H9 (cell line): Measurements from ENCODE around the gene DMD. TPM values are rescaled to one million over a fixed set of nuclear protein-coding genes. Genes with fewer than 3 reads are reported as not detected.

Source experiments
- DNase-seq: peaks from one replicate; pipeline ENCODE4 v3.0.0-alpha.2; 2017
- H2AFZ ChIP-seq: one replicate; pipeline ENCODE4 v1.6.1; 2013; ENCODE audit warnings: mild to moderate bottlenecking, low read length, control low read depth, moderate library complexity
- H2AK5ac ChIP-seq: 2 replicates; pipeline ENCODE4 v1.6.1; 2013; ENCODE audit warnings: low read length, control low read depth, mixed read lengths; ENCODE audit not compliant: insufficient read length
- H2BK120ac ChIP-seq: one replicate; pipeline ENCODE4 v1.6.1; 2013; ENCODE audit warnings: low read depth, mild to moderate bottlenecking, low read length, control low read depth, inconsistent platforms; ENCODE audit not compliant: poor library complexity, severe bottlenecking
- H2BK12ac ChIP-seq: 2 replicates; pipeline ENCODE4 v1.6.1; 2013; ENCODE audit warnings: low read length, control low read depth, mixed read lengths, low read depth; ENCODE audit not compliant: insufficient read length
- H2BK15ac ChIP-seq: 2 replicates; pipeline ENCODE4 v1.6.1; 2013; ENCODE audit warnings: low read depth, low read length, control low read depth
- H2BK20ac ChIP-seq: one replicate; pipeline ENCODE4 v1.6.1; 2013; ENCODE audit warnings: low read depth, mild to moderate bottlenecking, low read length, control low read depth, inconsistent platforms; ENCODE audit not compliant: poor library complexity, severe bottlenecking
- H2BK5ac ChIP-seq: 2 replicates; pipeline ENCODE4 v1.6.1; 2013; ENCODE audit warnings: low read length, control low read depth, mixed read lengths; ENCODE audit not compliant: insufficient read length
- H3K14ac ChIP-seq: 2 replicates; pipeline ENCODE4 v1.6.1; 2013; ENCODE audit warnings: low read length, control low read depth; ENCODE audit not compliant: insufficient read depth
- H3K18ac ChIP-seq: 2 replicates; pipeline ENCODE4 v1.6.1; 2013; ENCODE audit warnings: low read depth, mild to moderate bottlenecking, mixed read lengths, low read length, control low read depth; ENCODE audit not compliant: insufficient read length
- H3K23ac ChIP-seq: 2 replicates; pipeline ENCODE4 v1.6.1; 2013; ENCODE audit warnings: low read length, control low read depth, mixed read lengths, low read depth; ENCODE audit not compliant: insufficient read length
- H3K23me2 ChIP-seq: 2 replicates; pipeline ENCODE4 v1.6.1; 2013; ENCODE audit warnings: low read depth, mild to moderate bottlenecking, mixed read lengths, low read length, control low read depth; ENCODE audit not compliant: insufficient read length, poor library complexity, severe bottlenecking
- H3K27ac ChIP-seq: 2 replicates; pipeline ENCODE4 v1.5.1; 2013; ENCODE audit warnings: low read length, control low read depth, mixed read lengths, low read depth; ENCODE audit not compliant: insufficient read length
- H3K27me3 ChIP-seq: 2 replicates; pipeline ENCODE4 v1.6.1; 2013; ENCODE audit warnings: low read length, control low read depth, inconsistent platforms; ENCODE audit not compliant: insufficient read depth
- H3K4ac ChIP-seq: 2 replicates; pipeline ENCODE4 v1.6.1; 2013; ENCODE audit warnings: low read depth, mild to moderate bottlenecking, control low read depth, inconsistent platforms, low read length, moderate library complexity
- H3K4me1 ChIP-seq: 2 replicates; pipeline ENCODE4 v1.6.1; 2013; ENCODE audit warnings: low read length, control low read depth, inconsistent platforms; ENCODE audit not compliant: insufficient read depth
- H3K4me2 ChIP-seq: 2 replicates; pipeline ENCODE4 v1.6.1; 2013; ENCODE audit warnings: low read length, control low read depth, mixed read lengths; ENCODE audit not compliant: insufficient read length, insufficient read depth
- H3K56ac ChIP-seq: 2 replicates; pipeline ENCODE4 v1.6.1; 2013; ENCODE audit warnings: low read depth, mild to moderate bottlenecking, mixed read lengths, low read length, control low read depth; ENCODE audit not compliant: insufficient read length
- H3K79me1 ChIP-seq: 2 replicates; pipeline ENCODE4 v1.6.1; 2013; ENCODE audit warnings: low read depth, mild to moderate bottlenecking, moderate library complexity, low read length, control low read depth, inconsistent platforms; ENCODE audit not compliant: insufficient read depth, poor library complexity, severe bottlenecking
- H3K79me2 ChIP-seq: 2 replicates; pipeline ENCODE4 v1.6.1; 2013; ENCODE audit warnings: low read length, control low read depth, inconsistent platforms; ENCODE audit not compliant: insufficient read depth
- H3K9ac ChIP-seq: 2 replicates; pipeline ENCODE4 v1.6.1; 2013; ENCODE audit warnings: low read length, control low read depth, mixed read lengths; ENCODE audit not compliant: insufficient read length; ENCODE audit errors: extremely low read depth
- H3K9me3 ChIP-seq: one replicate; pipeline ENCODE4 v1.6.1; 2013; ENCODE audit warnings: low read depth, low read length, inconsistent platforms; ENCODE audit not compliant: control insufficient read depth
- H3T11ph ChIP-seq: one replicate; pipeline ENCODE4 v1.6.1; 2013; ENCODE audit warnings: mild to moderate bottlenecking, low read length, control low read depth, inconsistent platforms
- H4K20me1 ChIP-seq: one replicate; pipeline ENCODE4 v1.6.1; 2013; ENCODE audit not compliant: control insufficient read depth, insufficient read length, insufficient read depth
- H4K5ac ChIP-seq: 2 replicates; pipeline ENCODE4 v1.6.1; 2013; ENCODE audit warnings: low read depth, mild to moderate bottlenecking, mixed read lengths, low read length, control low read depth; ENCODE audit not compliant: insufficient read length
- H4K8ac ChIP-seq: replicated peaks from 2 replicates; pipeline ENCODE4 v1.6.1; 2013; ENCODE audit warnings: low read length, control low read depth, mixed read lengths, low read depth; ENCODE audit not compliant: insufficient read length
- H4K91ac ChIP-seq: 2 replicates; pipeline ENCODE4 v1.6.1; 2013; ENCODE audit warnings: low read depth, mild to moderate bottlenecking, moderate library complexity, mixed read lengths, low read length, control low read depth; ENCODE audit not compliant: insufficient read length
- H3K27ac Mint-ChIP-seq, 3 experiments: 2 replicates in 2 of 3; 3 replicates in 1 of 3; pipeline ENCODE4 v1.8.0; 2020 to 2021; ENCODE audit warnings: mixed read lengths in 3 of 3, mild to moderate bottlenecking in 1 of 3, moderate library complexity in 1 of 3
- H3K27me3 Mint-ChIP-seq: 2 replicates; pipeline ENCODE4 v1.8.0; 2021; ENCODE audit warnings: low read depth, mild to moderate bottlenecking, moderate library complexity, mixed read lengths
- H3K36me3 Mint-ChIP-seq, 3 experiments: 2 replicates in 2 of 3; 3 replicates in 1 of 3; pipeline ENCODE4 v1.8.0; 2020 to 2021; ENCODE audit warnings: low read depth in 3 of 3, mixed read lengths in 3 of 3; ENCODE audit not compliant: insufficient read depth in 1 of 3
- H3K4me1 Mint-ChIP-seq, 2 experiments: 2 replicates each; pipeline ENCODE4 v1.8.0; 2020; ENCODE audit warnings: mixed read lengths in 2 of 2
- H3K4me3 Mint-ChIP-seq, 2 experiments: 2 replicates in 1 of 2; 3 replicates in 1 of 2; pipeline ENCODE4 v1.8.0; 2020 to 2021; ENCODE audit warnings: mild to moderate bottlenecking in 2 of 2, mixed read lengths in 2 of 2, moderate library complexity in 1 of 2
- H3K9me3 Mint-ChIP-seq, 2 experiments: 2 replicates in 1 of 2; 3 replicates in 1 of 2; pipeline ENCODE4 v1.8.0; 2020; ENCODE audit warnings: mild to moderate bottlenecking in 2 of 2, mixed read lengths in 2 of 2, moderate library complexity in 1 of 2
- CTCF ChIP-seq: fragments of 200-600 bp; sonication (generic); conservative IDR thresholded peaks from 3 replicates; pipeline ENCODE4 v1.8.0; 2021; ENCODE audit warnings: antibody characterized with exemption, mild to moderate bottlenecking
- WGBS: extraction: QIAGEN DNeasy Blood & Tissue Kit; methylation state at CpG from one replicate; pipeline ENCODE4 v1.1.7; 2013; ENCODE audit warnings: missing lambda C conversion rate, low lambda C conversion rate, mixed read lengths; ENCODE audit not compliant: insufficient read length; ENCODE audit errors: extremely low coverage; 5-methylcytosine and 5-hydroxymethylcytosine counted together
- total RNA-seq: library from RNA; stranded (reverse); gene quantifications from 2 replicates; pipeline ENCODE4 v1.2.1, GENCODE V29; 2021

The DMD gene
- total RNA-seq, 1 experiment from 2014 or later: 3.8 TPM

- no peak overlapping the region for H3K27ac Mint-ChIP-seq
Observed at GRCh38 chrX:32496671-32497070, 714.7 kb downstream of the DMD start.

More at GRCh38 chrX:32496671-32497070, 714.7 kb downstream of the DMD start:
- Histone ChIP-seq H2AFZ (no peak overlapping the region), H2BK120ac (no peak overlapping the region), H3K27me3 (no peaks in the 10 kb centered on the region), H3K9me3 (no peaks in the 10 kb centered on the region), H3K27ac (no peak overlapping the region), H3T11ph (no peak overlapping the region), H4K8ac (no peak overlapping the region), H3K4ac (no peak overlapping the region), H4K5ac (no peak overlapping the region), H2BK20ac (no peak overlapping the region), H2AK5ac (no peak overlapping the region), H3K79me1 (no peaks in the 10 kb centered on the region), H2BK15ac (no peak overlapping the region), H3K79me2 (no peaks in the 10 kb centered on the region), H3K4me2 (no peak overlapping the region), H4K91ac (no peak overlapping the region), H3K56ac (no peak overlapping the region), H3K9ac (no peak overlapping the region), H4K20me1 (no peaks in the 10 kb centered on the region), H2BK12ac (no peak overlapping the region), H3K23me2 (no peaks in the 10 kb centered on the region), H2BK5ac (no peak overlapping the region), H3K4me1 (no peaks in the 10 kb centered on the region), H3K14ac (no peak overlapping the region), H3K18ac (no peak overlapping the region), H3K23ac (no peak overlapping the region)
- H3K4me1 Mint-ChIP-seq: no peaks in the 10 kb centered on the region
- H3K4me3 Mint-ChIP-seq: no peak overlapping the region
- H3K27me3 Mint-ChIP-seq: no peaks in the 10 kb centered on the region
- no peak for DNase-seq
- no peaks in the 10 kb centered on the region for H3K36me3 Mint-ChIP-seq
- no peak for TF ChIP-seq CTCF
- peaks cover 0 to 10% of the 10 kb centered on the region in 2 experiments; a peak in 3 of 5 replicates for H3K9me3 Mint-ChIP-seq
- no CpG with 5 or more reads among the region's 6 CpGs for WGBS
